NB4 (cell line): ENCODE measurements around the gene SAMD14.

ENCODE experiments used
- DNase-seq: peaks from one replicate; pipeline ENCODE4 v3.0.0; 2010; ENCODE audit warnings: low read depth
- H3K4me3 ChIP-seq: one replicate; pipeline ENCODE4 v1.5.1; 2011; ENCODE audit warnings: mild to moderate bottlenecking, low read depth, low read length, moderate library complexity
- CTCF ChIP-seq: IDR thresholded peaks from one replicate; pipeline ENCODE4 v1.5.1; 2012; ENCODE audit warnings: low read depth, low read length
- MAX ChIP-seq: IDR thresholded peaks from 2 replicates; pipeline ENCODE4 v1.6.1; 2011; ENCODE audit warnings: low read depth, low read length
- MYC ChIP-seq: IDR thresholded peaks from 2 replicates; pipeline ENCODE4 v1.6.1; 2011; ENCODE audit warnings: low read depth, low read length
- POLR2A ChIP-seq: IDR thresholded peaks from 2 replicates; pipeline ENCODE4 v1.6.1; 2011; ENCODE audit warnings: mild to moderate bottlenecking; ENCODE audit not compliant: insufficient read length; ENCODE audit errors: extremely low read depth

The SAMD14 gene

DNA sequence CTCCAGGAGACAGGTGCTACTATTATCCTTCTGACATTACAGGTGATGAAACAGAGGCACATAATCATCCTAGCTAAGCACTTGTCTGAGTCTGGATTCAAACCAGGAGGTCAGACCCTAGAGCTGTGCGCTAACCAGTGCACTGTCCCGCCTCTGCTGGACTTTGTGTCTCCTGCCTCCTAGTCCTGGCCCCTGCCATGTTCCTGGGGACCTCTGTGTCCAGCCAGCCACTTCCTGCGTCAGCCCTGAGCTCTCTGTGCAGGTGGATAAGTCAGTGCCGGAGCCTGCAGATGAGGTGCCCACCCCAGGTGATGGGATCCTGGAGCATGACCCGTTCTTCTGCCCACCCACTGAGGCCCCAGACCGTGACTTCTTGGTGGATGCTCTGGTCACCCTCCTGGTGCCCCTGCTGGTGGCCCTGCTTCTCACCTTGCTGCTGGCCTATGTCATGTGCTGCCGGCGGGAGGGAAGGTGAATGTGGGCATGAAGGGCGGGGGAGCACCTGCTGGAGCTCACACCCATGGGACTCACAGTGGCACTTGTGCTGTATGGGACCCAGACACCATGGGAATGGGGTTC, 40.0 kb upstream of the SAMD14 start:
- TF ChIP-seq MAX (no peak), CTCF (no peak)
- no peak overlapping the region for H3K4me3 ChIP-seq
- no peak for DNase-seq

GRCh38 chr17:50169121-50169764, 39.3 kb upstream of the SAMD14 start:
- H3K4me3 ChIP-seq, result no peak overlapping the region
- DNase-seq, result peak; percentile 76
- TF ChIP-seq CTCF, result peak; percentile 69
- no peak for TF ChIP-seq MAX

GRCh38 chr17:50168319-50168718, 38.4 kb upstream of the SAMD14 start:
- TF ChIP-seq CTCF (no peak), MYC (no peak), MAX (no peak), POLR2A (no peak)
- no peak for DNase-seq
- H3K4me3 ChIP-seq, result no peak overlapping the region

DNA sequence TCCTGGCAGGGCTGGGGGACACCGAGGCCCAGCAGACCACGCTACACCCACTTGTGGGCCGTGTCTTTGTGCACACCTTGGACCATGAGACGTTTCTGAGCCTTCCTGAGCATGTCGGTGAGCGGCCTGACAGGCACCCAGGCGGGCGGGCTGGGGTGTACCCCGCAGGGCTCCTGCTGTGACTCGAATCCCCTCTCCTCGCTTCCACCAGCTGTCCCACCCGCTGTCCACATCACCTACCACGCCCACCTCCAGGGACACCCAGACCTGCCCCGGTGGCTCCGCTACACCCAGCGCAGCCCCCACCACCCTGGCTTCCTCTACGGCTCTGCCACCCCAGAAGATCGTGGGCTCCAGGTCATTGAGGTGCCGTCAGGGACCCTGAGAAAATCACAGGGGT, 37.4 kb upstream of the SAMD14 start:
- no peak for DNase-seq
- no peak overlapping the region for H3K4me3 ChIP-seq
- TF ChIP-seq MAX (no peak), MYC (no peak), POLR2A (no peak), CTCF (no peak)

GRCh38 chr17:50166518-50167181, 36.7 kb upstream of the SAMD14 start:
- DNase-seq, result no peak
- TF ChIP-seq MAX (no peak), MYC (no peak), POLR2A (no peak), CTCF (no peak)
- no peak overlapping the region for H3K4me3 ChIP-seq
